Fibroblast of gingiva (primary cell): ENCODE data around the gene ZNF286A.
A peak's percentile ranks its signal among the peaks of the same experiment; 100 is the strongest.
"Not testable (repeated sequence)": the region's sequence is repeated elsewhere in the genome, so short reads cannot be mapped to it uniquely, and the experiment has no call there.

Experiments used
- DNase-seq: peaks from one replicate; pipeline ENCODE4 v3.0.0-alpha.2; 2011; ENCODE audit warnings: low read depth

Gene ZNF286A

GRCh38 chr17:15699413-15699924 lies at the start of gene ZNF286A:
TSS of gene ZNF286A (plus strand) at chr17:15699752. CDS start at chr17:15700330, 578 bp downstream.
- peak; percentile 100 for DNase-seq

- peak; percentile 47 for DNase-seq
Measured at GRCh38 chr17:15649861-15650421, 49.6 kb upstream of the ZNF286A start.

DNA sequence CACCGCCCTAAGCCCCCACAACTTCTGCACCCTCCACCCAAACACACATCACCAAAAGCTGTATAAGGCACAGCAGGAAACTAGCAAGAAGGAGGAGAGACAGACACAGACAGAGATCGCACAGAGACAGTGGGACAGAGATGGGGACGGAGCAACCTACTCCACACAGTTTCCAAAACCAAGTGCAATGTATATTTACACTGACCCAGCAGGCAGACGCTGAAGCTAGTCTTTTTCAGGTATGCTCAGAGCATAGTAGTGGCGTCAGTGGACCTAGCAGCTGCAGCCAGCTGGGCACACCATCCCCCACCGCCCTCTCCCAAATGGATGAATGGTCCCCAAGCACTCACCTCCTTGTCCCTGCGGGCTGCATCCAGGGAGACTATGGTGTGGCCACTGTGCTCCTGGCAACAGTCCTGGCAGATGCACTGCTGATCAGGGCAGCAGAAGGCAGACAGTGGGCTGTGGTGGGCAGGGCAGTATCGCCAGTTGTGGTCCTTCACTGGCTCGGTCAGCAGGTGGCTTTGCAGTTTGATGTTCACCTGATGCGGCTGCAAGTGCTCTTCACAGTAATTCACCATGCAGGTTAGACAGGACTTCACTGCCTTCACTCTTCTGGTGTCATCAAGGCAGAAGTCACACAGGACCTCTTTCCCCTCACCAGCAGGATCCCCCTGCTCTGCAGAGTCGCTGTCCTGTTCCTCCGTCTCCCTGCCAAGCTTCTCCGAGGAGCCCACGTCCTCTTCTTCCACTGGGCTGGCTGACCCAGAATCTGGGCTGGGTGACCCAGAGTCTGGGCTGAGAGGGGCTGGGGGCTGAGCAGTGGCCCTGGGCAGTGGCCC lies 48.6 kb upstream of the ZNF286A start:
- no peak for DNase-seq

DNA sequence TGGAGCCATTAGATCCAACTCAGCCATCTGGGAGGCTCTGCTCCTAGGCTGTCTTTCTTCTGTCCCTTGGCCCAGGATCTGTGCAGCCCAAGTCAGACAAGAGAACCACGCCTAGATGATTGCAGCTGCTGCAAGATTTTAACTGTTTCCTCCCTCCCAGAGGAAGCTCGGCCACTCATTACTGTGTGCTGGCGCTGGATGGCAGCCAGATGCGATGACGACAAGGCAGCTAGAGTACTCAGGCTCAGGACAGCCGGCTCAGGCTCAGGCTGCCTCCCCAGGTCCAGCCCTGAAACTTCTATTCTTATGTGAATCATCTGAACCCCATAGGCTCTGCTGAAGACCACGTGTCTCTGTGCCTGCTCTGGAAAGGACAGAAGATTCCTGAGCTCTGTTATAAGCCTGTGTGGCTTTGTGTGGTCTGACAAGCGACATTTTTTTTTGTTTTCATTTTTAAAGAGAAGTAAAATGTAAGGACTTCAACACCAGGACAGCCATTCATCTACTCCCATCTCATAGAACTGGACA lies 47.9 kb upstream of the ZNF286A start:
- peak; percentile 99 for DNase-seq

DNA sequence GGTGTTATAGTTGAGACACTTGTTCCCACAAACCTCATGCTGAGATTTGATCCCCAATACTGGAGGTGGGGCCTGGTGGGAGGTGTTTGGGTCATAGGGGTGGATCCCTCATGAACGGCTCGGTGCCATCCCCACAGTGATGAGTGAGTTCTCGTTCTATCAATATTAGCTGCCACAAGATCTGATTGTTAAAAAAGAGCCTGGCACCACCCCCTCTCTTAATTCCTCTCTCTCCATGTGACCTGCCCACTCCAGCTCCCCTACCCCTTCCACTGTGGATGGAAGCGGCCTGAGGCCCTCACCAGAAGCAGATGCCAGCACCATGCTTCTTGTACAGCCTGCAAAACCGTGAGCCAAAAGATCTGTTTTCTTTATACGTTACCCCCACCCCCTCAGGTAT lies 46.6 kb upstream of the ZNF286A start:
- no peak for DNase-seq

GRCh38 chr17:15654401-15654800 lies 45.2 kb upstream of the ZNF286A start:
- DNase-seq: not testable (repeated sequence)

GRCh38 chr17:15654886-15655561 lies 44.5 kb upstream of the ZNF286A start:
- no peak for DNase-seq

- DNase-seq: no peak
Measured at GRCh38 chr17:15657868-15658267, 41.7 kb upstream of the ZNF286A start.

- DNase-seq: no peak
Measured at GRCh38 chr17:15658296-15658695, 41.3 kb upstream of the ZNF286A start.

- no peak for DNase-seq
Measured at GRCh38 chr17:15659236-15659635, 40.3 kb upstream of the ZNF286A start.

DNA sequence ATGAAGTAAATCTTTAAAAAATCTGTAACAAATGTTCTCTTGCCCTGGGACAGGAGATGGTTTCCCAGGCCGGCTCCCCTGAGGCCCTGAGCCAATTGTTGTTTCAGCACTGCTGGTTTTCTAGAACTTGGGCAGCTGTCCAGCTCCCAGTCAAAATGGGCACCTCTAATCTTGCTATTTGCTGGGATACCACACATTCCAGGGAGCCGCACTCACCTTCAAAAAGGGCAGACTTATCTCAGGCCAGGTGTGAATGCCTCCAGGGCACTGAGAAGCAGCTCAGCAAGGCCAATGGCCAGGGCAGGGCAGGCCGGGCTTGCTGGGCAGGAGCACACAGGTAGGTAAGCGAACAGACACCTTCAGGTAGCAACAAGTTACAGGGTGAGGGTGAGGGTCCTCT lies 39.9 kb upstream of the ZNF286A start:
- DNase-seq: no peak

GRCh38 chr17:15660077-15660476 lies 39.5 kb upstream of the ZNF286A start:
- DNase-seq: no peak

- no peak for DNase-seq
Measured at GRCh38 chr17:15662681-15663080, 36.9 kb upstream of the ZNF286A start.

- DNase-seq: no peak
Measured at GRCh38 chr17:15663176-15663575, 36.4 kb upstream of the ZNF286A start.

DNA sequence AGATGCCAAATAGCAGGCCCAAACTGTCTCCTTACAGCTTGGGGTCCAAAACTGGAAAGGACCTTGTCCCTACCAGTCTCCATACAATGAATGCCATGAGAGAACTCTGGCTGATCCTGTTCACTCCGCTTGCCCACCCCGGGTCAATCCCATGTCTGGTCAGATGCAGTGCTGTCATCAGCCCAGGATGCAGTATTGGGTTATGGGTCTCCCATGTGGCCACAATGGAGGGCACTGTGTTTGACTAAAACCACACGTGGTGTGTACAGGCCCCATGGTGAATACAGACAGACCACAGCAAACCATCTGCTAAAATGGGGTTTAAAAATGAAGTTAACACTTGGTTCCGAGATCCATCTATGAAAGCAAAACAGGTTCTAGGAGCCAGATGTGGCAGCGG lies 35.9 kb upstream of the ZNF286A start:
- DNase-seq: no peak

DNA sequence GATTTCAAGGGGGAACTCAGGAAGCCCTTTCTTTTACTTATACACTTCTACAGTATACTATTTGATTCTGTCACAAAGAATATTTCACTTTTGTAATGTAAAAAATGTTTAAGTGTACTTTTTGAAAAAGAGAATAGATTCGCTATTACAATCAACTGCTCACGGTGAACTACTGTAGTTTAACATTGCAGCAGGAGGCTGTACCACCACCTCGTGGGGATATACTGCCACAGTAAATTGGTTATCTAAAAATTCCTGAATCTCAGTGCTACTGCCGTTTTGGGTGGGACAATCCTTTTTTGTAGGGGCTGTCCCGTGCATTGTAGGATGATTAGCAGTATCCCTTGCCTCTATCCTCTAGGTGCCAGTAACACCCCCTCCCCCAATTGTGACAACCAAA lies 30.0 kb upstream of the ZNF286A start:
- not testable (repeated sequence) for DNase-seq

- DNase-seq: not testable (repeated sequence)
Measured at GRCh38 chr17:15674640-15675039, 24.9 kb upstream of the ZNF286A start.

DNA sequence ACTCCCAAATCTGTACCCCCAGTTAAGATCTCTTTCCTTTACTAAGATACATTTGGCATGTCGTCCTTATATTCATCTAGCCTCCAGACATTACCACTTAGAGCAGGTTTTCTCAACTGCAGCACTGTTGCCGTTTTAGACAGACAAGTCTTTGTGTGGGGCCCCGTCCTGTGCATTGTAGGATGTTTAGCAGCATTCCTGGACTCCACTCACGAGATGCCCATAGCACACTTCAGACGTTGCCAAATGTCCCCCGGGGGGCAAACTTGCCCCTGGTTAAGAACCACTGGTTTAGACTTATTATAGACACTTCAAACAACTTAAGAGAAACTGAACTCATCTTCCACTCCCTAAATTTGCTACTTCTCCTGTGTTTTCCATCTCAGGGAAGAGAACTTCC lies 23.6 kb upstream of the ZNF286A start:
- DNase-seq: not testable (repeated sequence)

GRCh38 chr17:15683135-15683534 lies 16.4 kb upstream of the ZNF286A start:
- not testable (repeated sequence) for DNase-seq

GRCh38 chr17:15683824-15684478 lies 15.6 kb upstream of the ZNF286A start, which contains the start of gene TRIM16:
TSS of gene TRIM16 (minus strand) at chr17:15684311. CDS start at chr17:15651609, 32,702 bp downstream.
- peak; percentile 51 for DNase-seq

DNA sequence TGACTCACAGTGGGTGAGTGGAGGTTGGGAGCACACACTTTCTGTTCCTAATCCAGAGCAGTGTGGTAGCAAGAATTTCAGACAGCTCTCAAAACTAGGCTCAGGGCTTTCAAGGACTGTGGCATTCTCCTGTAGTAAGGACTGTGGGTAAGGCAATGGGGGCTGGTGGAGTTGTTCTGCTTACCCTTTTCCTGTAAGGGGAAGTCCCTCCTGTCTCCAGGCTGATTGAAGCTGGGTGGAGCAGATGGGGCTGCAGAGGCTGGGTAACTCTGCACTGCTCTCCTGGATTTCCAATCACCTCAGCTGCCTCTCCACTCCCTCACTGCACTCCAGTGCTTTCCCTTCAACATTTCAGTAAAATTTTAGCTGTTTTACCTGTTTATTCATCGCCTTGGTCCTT lies 12.1 kb upstream of the ZNF286A start:
- not testable (repeated sequence) for DNase-seq

- not testable (repeated sequence) for DNase-seq
Measured at GRCh38 chr17:15698967-15699366, 585 bp upstream of the ZNF286A start.
